ENCODE results near the gene VMA21.

DNA sequence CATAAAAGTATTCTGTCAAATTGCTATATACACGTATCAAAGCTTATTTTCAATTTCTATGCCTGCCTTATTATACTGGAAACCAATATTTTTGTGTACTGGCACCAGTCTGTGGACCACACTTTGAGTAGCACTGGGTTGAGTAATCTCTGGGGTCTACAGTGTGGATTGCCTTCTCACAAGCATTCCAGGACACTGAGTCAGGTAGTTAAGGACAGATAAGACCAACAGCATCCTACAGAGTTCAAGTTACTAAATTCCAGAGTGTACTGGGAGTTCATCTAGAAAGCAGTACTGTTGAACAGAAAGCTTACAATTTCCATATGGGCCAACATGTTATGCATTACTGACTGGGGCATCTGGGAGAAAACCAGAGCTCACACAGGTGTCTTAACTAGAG is 61.8 kb downstream of the VMA21 start:
- TF ChIP-seq EZH2 (IDR thresholded peaks at IDR 0.05; ENCODE audit: borderline replicate concordance), result no peak
- TF ChIP-seq, protein P1, sequence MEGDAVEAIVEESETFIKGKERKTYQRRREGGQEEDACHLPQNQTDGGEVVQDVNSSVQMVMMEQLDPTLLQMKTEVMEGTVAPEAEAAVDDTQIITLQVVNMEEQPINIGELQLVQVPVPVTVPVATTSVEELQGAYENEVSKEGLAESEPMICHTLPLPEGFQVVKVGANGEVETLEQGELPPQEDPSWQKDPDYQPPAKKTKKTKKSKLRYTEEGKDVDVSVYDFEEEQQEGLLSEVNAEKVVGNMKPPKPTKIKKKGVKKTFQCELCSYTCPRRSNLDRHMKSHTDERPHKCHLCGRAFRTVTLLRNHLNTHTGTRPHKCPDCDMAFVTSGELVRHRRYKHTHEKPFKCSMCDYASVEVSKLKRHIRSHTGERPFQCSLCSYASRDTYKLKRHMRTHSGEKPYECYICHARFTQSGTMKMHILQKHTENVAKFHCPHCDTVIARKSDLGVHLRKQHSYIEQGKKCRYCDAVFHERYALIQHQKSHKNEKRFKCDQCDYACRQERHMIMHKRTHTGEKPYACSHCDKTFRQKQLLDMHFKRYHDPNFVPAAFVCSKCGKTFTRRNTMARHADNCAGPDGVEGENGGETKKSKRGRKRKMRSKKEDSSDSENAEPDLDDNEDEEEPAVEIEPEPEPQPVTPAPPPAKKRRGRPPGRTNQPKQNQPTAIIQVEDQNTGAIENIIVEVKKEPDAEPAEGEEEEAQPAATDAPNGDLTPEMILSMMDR (IDR thresholded peaks at IDR 0.05; ENCODE audit: poor library complexity), result no peak

Measured in hepatocyte (in vitro differentiated cells).